GM13976 (cell line): ENCODE data around the gene EID3.
A peak's percentile ranks its signal among the peaks of the same experiment; 100 is the strongest.

Source experiments
- DNase-seq: peaks from one replicate; pipeline ENCODE4 v3.0.0; 2012; ENCODE audit warnings: low spot score
- in situ Hi-C: fragments of 300-500 bp; cut with MboI; formaldehyde crosslinking; loops from one replicate; pipeline ENCODE4 v1.12.0; 2022; ENCODE audit warnings: low sequenced_read_pairs, mixed read lengths, inconsistent platforms; ENCODE audit not compliant: unreplicated experiment
- TF ChIP-seq, protein P1 (sequence below): IDR thresholded peaks from 2 replicates; pipeline ENCODE4 v1.5.1; 2012; ENCODE audit warnings: borderline replicate concordance, mild to moderate bottlenecking; ENCODE audit not compliant: insufficient read depth; ENCODE audit errors: extremely low read depth, missing control alignments, control extremely low read depth

EID3 gene

DNA sequence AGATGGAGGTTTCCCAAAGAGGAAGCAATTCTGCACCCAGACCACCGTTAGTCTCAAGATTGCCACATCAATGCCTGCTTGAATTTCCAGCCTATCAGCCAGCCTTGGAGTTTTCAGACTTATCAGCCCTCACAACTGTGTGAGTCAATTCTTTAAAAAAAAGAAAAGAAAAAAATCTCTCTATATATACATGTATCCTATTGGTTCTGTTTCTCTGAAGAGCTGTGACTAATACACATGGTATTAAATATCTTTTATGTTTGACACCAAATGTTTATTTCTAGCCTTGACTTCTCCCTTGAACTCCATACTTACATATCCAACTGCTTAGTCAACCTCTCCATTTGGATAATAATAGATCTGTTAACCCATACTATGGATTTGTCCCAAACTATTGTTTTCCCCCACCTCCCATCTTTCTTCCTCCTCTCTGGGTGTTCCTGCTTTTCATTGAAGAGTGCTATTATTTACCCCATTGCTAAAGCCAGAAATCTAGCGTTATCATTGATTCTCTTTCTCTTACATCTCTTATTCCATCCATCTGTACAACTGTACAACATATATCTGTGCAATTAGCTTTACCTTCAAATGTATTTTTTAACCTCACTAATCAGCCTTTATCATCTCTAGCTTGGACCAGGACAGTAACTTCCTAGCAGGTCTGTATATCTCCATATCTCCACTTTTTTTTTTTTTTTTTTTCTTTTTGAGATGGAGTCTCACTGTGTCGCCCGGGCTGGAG, 22.7 kb upstream of the EID3 start:
- TF ChIP-seq, protein P1, sequence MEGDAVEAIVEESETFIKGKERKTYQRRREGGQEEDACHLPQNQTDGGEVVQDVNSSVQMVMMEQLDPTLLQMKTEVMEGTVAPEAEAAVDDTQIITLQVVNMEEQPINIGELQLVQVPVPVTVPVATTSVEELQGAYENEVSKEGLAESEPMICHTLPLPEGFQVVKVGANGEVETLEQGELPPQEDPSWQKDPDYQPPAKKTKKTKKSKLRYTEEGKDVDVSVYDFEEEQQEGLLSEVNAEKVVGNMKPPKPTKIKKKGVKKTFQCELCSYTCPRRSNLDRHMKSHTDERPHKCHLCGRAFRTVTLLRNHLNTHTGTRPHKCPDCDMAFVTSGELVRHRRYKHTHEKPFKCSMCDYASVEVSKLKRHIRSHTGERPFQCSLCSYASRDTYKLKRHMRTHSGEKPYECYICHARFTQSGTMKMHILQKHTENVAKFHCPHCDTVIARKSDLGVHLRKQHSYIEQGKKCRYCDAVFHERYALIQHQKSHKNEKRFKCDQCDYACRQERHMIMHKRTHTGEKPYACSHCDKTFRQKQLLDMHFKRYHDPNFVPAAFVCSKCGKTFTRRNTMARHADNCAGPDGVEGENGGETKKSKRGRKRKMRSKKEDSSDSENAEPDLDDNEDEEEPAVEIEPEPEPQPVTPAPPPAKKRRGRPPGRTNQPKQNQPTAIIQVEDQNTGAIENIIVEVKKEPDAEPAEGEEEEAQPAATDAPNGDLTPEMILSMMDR, result no peak
- no peak for DNase-seq
- in situ Hi-C loops, result no loop called here

DNA sequence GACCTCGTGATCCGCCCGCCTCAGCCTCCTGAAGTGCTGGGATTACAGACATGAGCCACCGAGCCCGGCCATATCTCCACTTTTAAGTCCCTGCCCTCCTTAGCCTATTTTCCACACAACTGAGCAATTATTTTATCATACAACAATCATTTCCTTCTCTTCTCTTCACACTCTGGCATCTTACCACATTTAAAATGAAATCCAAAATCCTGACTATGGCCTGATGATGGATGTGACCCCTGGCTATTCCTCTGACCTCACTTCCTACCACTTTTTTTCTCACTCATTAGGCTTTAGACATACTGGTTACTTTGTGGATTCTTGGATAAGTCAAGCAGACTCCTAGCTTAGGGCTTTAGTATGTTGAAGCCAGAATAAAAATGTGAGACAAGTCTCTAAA, 21.9 kb upstream of the EID3 start:
- no peak for DNase-seq
- TF ChIP-seq, protein P1, result no peak
- in situ Hi-C loops, result no loop called here

DNA sequence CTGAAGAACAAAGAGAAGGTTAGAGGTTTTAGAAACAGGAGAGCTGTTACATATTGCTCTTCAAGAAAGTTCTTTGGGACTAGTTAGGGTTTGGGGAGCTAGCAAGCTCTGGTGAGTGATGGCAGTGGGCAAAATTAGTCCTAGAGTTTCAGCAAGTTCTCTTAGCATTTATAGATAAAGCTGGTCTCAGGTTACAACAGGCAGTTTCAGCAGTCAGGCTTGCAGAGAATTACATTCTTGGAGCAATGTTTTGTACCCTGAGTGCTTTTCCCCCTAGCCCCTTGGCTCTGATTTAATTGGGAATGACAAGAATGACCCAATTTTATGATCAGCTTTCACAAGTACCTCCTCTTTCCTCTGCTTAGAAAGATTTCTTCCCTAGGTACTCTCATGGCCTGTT, 21.4 kb upstream of the EID3 start:
- TF ChIP-seq, protein P1, result no peak
- in situ Hi-C loops, result no loop called here
- no peak for DNase-seq

DNA sequence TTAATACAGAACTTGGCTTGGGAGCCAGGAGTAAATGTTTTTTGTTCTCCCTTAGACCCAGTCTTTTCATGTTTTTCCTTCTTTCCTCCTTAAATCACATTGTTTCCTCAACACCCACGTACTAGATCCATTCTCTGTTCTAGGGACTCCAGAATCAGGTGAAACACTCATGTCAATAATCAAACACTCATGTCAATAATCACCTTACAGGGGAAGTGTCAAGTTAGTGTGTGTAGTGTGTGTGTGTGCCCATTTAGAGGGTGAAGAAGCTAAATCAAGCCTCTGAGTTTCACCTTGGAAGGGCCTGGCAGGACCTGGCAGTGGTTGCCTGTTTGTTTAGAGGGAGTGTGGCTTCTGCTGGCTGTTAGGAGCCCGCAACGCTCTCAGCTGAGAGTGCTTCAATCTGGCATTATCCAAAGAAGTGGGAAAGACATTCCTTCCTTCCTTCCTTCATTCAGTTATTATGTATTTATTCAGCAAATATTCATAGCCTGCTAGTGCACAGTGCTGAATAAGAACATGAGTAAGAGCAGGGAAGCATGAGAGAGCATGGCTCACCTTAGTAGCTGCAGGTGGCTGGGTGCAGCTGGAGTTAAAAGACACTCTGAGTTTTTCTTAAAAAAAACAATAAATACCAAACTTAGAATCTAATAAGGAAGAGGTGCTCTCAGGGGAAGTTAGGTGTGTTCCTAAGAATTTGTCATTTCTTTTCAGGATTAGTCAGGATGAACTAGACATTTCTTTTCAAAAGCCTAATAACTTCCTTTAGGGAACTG, 17.6 kb upstream of the EID3 start:
- in situ Hi-C loops, result no loop called here
- DNase-seq, result no peak

DNA sequence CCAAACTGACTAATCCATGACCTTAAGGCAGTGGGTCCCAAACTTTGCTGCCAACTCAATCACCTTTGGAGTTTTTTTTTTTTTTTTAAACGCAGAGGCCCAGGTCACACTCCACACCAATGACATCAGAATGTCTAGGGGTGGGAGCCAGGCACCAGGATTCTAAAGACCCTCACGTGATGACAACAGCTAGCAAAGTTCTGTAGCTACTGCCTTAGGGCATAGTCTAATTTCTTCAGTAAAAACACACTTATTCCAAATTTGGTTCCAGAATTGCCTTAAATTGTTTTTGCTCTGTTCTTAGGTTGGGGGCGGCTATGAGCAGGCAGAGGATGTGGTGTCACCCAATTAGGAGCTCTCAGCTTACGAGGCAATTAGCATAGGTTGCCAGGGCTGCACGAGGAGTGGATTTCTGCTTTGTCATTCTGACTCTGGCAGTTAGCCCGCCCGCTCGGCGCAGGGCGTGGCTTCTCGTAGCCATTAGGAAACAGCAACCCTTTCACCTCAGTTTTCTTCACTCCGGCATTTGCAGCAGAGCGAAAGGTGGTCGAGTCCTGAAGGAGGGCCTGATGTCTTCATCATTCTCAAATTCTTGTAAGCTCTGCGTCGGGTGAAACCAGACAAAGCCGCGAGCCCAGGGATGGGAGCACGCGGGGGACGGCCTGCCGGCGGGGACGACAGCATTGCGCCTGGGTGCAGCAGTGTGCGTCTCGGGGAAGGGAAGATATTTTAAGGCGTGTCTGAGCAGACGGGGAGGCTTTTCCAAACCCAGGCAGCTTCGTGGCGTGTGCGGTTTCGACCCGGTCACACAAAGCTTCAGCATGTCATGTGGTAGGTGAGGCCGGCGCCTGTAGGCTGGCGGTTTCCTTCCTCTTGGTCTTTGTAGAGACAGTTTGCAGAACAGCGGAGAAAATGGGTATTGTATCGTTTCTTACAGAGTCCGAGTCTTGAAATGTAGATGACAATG, 16.7 kb upstream of the EID3 start:
- DNase-seq, result peak; percentile 89
- TF ChIP-seq, protein P1, result no peak
- in situ Hi-C loops, result no loop called here

More for the DNA sequence above, 17.6 kb upstream of the EID3 start:
- TF ChIP-seq, protein P1, result no peak

GRCh38 chr12:104288635-104289274, 14.8 kb upstream of the EID3 start:
- TF ChIP-seq, protein P1, result peak; percentile 27
- in situ Hi-C loops, result no loop called here
- DNase-seq, result peak; percentile 90
